AG04450 (cell line): ENCODE results near the gene SLC44A1. TPM values are rescaled to one million over a fixed set of nuclear protein-coding genes. Genes with fewer than 3 reads are reported as not detected.

ENCODE experiments used
- CTCF ChIA-PET: fragments of 300-600, 350-600 bp; formaldehyde crosslinking; extraction: SDS; loops from one replicate; lab custom pipeline; 2022; ENCODE audit warnings: antibody characterized with exemption, inconsistent platforms; lab: Charles Lee
- POLR2A ChIA-PET: fragments of 350-600 bp; formaldehyde crosslinking; extraction: SDS; loops from one replicate; lab custom pipeline; 2021; ENCODE audit warnings: antibody characterized with exemption, inconsistent platforms; lab: Yijun Ruan, JAX
- DNase-seq: peaks from one replicate; pipeline ENCODE4 v3.0.0-alpha.2; 2011; ENCODE audit warnings: low read depth, low spot score
- H3K27ac ChIP-seq: one replicate; pipeline ENCODE4 v1.5.1; 2012; ENCODE audit warnings: low read depth, low read length, control low read depth
- H3K27me3 ChIP-seq: one replicate; pipeline ENCODE4 v1.6.0; 2012; ENCODE audit warnings: low read length; ENCODE audit not compliant: control insufficient read depth, insufficient read depth
- H3K4me3 ChIP-seq: 2 replicates; pipeline ENCODE4 v1.5.1; 2011; ENCODE audit warnings: mild to moderate bottlenecking, low read depth, low read length, control low read depth
- H3K9me3 ChIP-seq: 2 replicates; pipeline ENCODE4 v1.5.1; 2012; ENCODE audit warnings: low read length; ENCODE audit not compliant: control insufficient read depth, insufficient read depth
- polyA plus RNA-seq: library from polyadenylated mRNA; depleted of rRNA; stranded (reverse); fragments of >200 nt; gene quantifications from 2 replicates; pipeline ENCODE4 v1.2.3, GENCODE V29; 2011; rRNA removed
- TF ChIP-seq, protein P1 (sequence below): IDR thresholded peaks from 2 replicates; pipeline ENCODE4 v1.5.1; 2011; ENCODE audit warnings: low read depth, low read length, control low read depth, inconsistent platforms

The SLC44A1 gene
- polyA plus RNA-seq, 1 experiment = 15.6 TPM

DNA sequence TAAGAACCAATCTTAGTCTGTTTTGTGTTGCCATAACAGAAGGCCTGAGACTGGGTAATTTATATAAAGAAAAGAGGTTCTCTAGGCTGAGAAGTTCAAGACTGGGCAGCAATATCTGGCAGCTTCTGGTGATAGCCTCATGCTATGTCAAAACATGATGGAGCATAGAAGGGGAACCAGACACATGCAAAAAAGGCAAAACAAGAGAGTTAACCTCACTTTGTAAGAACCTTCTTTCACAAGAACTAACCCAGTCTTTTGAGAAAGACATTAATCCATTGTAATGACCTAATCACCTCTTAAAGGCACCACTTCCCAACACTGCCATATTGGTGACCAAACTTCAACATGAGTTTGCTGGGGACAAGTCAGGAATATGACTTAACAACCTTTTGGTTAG is 240.7 kb downstream of the SLC44A1 start:
- H3K27me3 ChIP-seq = no peaks in the 10 kb centered on the region
- no peak overlapping the region for H3K27ac ChIP-seq
- ChIA-PET POLR2A (interaction anchor here (0.6 kb wide), 1 partner anchor 190 kb away, joined by 5 read pairs; no protein-coding TSS in a partner anchor), CTCF (no interaction called here)
- no peak for DNase-seq
- TF ChIP-seq, protein P1, sequence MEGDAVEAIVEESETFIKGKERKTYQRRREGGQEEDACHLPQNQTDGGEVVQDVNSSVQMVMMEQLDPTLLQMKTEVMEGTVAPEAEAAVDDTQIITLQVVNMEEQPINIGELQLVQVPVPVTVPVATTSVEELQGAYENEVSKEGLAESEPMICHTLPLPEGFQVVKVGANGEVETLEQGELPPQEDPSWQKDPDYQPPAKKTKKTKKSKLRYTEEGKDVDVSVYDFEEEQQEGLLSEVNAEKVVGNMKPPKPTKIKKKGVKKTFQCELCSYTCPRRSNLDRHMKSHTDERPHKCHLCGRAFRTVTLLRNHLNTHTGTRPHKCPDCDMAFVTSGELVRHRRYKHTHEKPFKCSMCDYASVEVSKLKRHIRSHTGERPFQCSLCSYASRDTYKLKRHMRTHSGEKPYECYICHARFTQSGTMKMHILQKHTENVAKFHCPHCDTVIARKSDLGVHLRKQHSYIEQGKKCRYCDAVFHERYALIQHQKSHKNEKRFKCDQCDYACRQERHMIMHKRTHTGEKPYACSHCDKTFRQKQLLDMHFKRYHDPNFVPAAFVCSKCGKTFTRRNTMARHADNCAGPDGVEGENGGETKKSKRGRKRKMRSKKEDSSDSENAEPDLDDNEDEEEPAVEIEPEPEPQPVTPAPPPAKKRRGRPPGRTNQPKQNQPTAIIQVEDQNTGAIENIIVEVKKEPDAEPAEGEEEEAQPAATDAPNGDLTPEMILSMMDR = no peak
- H3K4me3 ChIP-seq = no peak overlapping the region
- no peaks in the 10 kb centered on the region for H3K9me3 ChIP-seq

Other genes starting within 250 kb of the SLC44A1 start
- 5.6 and 7.4 TPM in 2 replicates for gene FSD1L, start 203.4 kb downstream of the SLC44A1 start, polyA plus RNA-seq